NT2/D1 (cell line): ENCODE data around the gene SCAMP3.
"Not testable (repeated sequence)": the region's sequence is repeated elsewhere in the genome, so short reads cannot be mapped to it uniquely, and the experiment has no call there.

Experiments used
- DNase-seq: peaks from one replicate; pipeline ENCODE4 v3.0.0-alpha.2; 2011; ENCODE audit warnings: low read depth, low spot score
- H3K27me3 ChIP-seq: 2 replicates; pipeline ENCODE4 v1.6.0; 2011; ENCODE audit warnings: mild to moderate bottlenecking; ENCODE audit not compliant: insufficient read length, insufficient read depth
- H3K36me3 ChIP-seq: 2 replicates; pipeline ENCODE4 v1.6.1; 2011; ENCODE audit warnings: mild to moderate bottlenecking, low read length, mixed read lengths; ENCODE audit not compliant: insufficient read depth, insufficient read length
- H3K4me1 ChIP-seq: 2 replicates; pipeline ENCODE4 v1.5.1; 2011; ENCODE audit not compliant: insufficient read depth, insufficient read length
- H3K4me3 ChIP-seq: 2 replicates; pipeline ENCODE4 v1.5.1; 2011; ENCODE audit warnings: low read depth; ENCODE audit not compliant: insufficient read length
- H3K9ac ChIP-seq: 2 replicates; pipeline ENCODE4 v1.6.0; 2011; ENCODE audit warnings: low read depth; ENCODE audit not compliant: insufficient read length
- H3K9me3 ChIP-seq: 2 replicates; pipeline ENCODE4 v1.5.1; 2011; ENCODE audit warnings: mild to moderate bottlenecking, low read length; ENCODE audit not compliant: insufficient read depth
- SUZ12 ChIP-seq: IDR thresholded peaks from 2 replicates; pipeline ENCODE4 v1.6.1; 2011; ENCODE audit not compliant: insufficient read length, insufficient read depth; ENCODE audit errors: extremely low read depth
- YY1 ChIP-seq: IDR thresholded peaks from 2 replicates; pipeline ENCODE4 v1.6.1; 2011; ENCODE audit not compliant: insufficient read length, insufficient read depth
- ZNF274 ChIP-seq: IDR thresholded peaks from 2 replicates; pipeline ENCODE4 v1.6.1; 2011; ENCODE audit warnings: mild to moderate bottlenecking, low read depth, low read length

The SCAMP3 gene

DNA sequence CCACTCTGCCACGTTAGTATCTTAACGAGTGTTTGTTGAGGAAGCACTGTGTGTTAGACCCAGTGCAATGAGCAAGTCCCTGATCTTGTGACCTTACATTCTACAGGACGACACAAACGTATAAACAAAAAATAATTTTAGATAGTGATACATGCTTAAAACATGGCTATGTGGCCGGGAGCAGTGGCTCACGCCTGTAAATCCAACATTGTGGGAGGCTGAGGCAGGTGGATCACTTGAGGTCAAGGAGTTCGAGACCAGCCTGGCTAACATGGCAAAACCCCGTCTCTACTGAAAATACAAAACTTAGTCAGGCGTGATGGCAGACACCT, 34.1 kb downstream of the SCAMP3 start:
- Histone ChIP-seq H3K4me1 (peaks cover 5% of the 10 kb centered on the region), H3K36me3 (peaks cover 25% of the 10 kb centered on the region), H3K27me3 (no peaks in the 10 kb centered on the region), H3K9ac (peak overlapping the region; percentile 92), H3K9me3 (no peaks in the 10 kb centered on the region), H3K4me3 (peak overlapping the region; percentile 48)
- no peak for DNase-seq
- TF ChIP-seq ZNF274 (no peak), YY1 (no peak), SUZ12 (no peak)

DNA sequence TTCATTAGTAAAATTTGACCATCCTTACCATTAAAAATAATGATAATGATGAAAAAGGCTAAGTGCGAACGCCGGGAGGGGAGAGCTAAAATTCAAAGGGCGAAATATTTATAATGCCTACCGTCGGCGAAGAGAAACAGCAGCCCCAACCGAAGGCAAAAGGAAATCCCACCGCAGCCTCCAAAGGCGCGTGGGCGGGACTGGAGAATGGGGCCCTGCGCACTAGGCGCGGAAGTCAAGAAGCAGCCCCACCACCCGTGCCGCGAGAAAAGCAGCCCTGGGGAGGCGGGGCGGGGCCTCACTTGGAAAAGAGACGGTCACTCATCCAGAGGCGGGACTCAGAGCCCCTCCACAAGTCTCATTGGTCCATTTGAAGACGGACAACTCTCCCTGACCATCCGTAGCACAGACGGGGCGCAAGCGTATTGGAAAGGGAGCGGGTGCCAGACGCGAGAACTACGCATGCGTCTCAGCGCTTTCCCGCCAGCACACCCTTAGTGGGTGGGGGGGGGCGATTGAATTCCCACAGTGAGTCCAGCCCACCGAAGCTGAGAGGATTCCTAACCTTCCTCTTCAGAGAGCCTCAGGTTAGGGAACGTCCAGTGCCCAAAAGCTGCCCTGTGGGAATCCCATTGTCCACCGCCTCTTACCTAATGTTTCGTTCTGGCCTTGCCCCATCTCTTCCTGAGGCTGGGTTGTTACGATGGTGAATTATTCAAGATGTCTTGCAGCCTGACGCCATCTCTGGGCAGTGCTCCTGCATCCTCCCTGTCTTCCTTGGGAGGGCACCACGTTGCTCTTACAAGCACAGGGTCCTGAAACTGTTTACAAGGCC, 34.7 kb downstream of the SCAMP3 start:
- DNase-seq = peak; percentile 100
- peaks cover 23% of the 10 kb centered on the region for H3K36me3 ChIP-seq
- H3K4me1 ChIP-seq = peaks cover 5% of the 10 kb centered on the region
- H3K9ac ChIP-seq = peak overlapping the region; percentile 97
- H3K9me3 ChIP-seq = no peaks in the 10 kb centered on the region
- peak overlapping the region; percentile 86 for H3K4me3 ChIP-seq
- H3K27me3 ChIP-seq = no peaks in the 10 kb centered on the region
- TF ChIP-seq YY1 (peak; percentile 31), SUZ12 (no peak), ZNF274 (no peak)

DNA sequence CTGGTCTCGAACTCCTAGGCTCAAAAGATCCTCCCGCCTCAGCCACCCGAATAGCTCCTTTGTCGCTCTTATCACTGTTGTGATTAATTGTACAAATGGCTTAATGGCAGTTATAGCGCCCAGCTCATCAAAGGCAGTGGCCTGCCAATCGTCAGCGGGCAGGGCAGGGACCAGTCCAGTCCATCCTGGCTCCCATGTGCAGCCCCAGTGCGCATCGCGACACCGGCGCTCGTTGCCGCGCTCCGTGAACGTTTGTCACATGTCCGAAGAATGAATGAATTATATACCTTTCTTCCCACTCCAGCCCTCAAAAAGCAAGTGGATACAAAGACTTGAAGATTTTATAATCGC, 35.3 kb downstream of the SCAMP3 start:
- Histone ChIP-seq H3K27me3 (no peaks in the 10 kb centered on the region), H3K4me1 (peaks cover 5% of the 10 kb centered on the region), H3K4me3 (peak overlapping the region; percentile 86), H3K9ac (peak overlapping the region; percentile 97), H3K9me3 (no peaks in the 10 kb centered on the region), H3K36me3 (peaks cover 22% of the 10 kb centered on the region)
- no peak for DNase-seq
- no peak for TF ChIP-seq ZNF274
- no peak for TF ChIP-seq SUZ12
- no peak for TF ChIP-seq YY1

DNA sequence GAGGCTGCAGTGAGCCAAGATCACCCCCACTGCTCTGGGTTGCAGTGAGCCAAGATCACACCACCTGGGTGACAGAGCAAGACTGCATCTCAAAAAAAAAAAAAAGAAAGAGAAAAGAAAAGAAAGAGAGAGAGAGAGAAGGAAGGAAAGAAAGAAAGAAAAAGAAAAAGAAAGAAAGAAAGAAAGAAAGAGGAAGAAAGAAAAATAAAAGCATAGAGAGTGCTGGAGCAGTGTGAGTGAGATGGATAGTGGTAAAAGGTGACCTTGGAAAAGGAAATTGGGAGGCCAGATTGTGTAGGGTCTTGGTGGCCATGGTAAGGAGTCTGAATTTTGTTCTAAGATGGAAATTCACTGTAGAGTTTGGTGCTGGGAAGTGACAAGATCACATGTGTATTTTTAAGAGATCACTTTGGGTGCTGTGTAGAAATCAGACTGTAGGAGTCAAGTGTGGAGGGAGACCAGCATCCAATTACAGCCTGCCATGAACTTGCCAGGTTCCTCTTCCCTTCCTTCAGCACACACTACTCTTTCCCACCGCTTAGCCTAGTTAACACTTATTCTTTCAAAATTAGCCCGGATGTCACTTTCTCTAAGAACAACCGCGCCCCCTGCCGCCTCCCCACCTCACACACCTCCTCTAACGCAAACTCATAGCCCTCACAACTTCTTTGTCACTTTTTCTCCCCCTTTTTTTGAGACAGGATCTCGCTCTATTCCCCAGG, 35.8 kb downstream of the SCAMP3 start:
- Histone ChIP-seq H3K36me3 (peaks cover 24% of the 10 kb centered on the region), H3K4me1 (peaks cover 5% of the 10 kb centered on the region), H3K9ac (peak overlapping the region; percentile 97), H3K9me3 (no peaks in the 10 kb centered on the region), H3K27me3 (no peaks in the 10 kb centered on the region), H3K4me3 (peak overlapping the region; percentile 86)
- peak; percentile 87 for DNase-seq
- TF ChIP-seq SUZ12 (no peak), ZNF274 (no peak), YY1 (no peak)

DNA sequence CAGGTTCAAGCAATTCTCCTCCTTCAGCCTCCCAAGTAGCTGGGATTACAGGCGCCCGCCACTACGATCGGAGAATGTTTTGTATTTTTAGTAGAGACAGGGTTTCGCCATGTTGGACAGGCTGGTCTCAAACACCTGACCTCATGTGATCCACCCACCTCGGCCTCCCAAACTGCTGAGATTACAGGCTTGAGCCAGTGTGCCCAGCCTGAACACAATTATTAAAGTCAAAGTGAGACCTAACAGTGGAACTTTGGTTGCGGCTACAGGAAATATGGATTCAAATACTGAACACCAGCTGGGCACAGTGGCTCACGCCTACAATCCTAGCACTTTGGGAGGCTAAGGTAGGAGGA, 36.8 kb downstream of the SCAMP3 start:
- not testable (repeated sequence) for DNase-seq, H3K27me3 ChIP-seq, H3K9me3 ChIP-seq, H3K4me1 ChIP-seq
- peak overlapping the region; percentile 17 for H3K4me3 ChIP-seq
- peak overlapping the region; percentile 81 for H3K9ac ChIP-seq
- peaks cover 28% of the 10 kb centered on the region for H3K36me3 ChIP-seq

DNA sequence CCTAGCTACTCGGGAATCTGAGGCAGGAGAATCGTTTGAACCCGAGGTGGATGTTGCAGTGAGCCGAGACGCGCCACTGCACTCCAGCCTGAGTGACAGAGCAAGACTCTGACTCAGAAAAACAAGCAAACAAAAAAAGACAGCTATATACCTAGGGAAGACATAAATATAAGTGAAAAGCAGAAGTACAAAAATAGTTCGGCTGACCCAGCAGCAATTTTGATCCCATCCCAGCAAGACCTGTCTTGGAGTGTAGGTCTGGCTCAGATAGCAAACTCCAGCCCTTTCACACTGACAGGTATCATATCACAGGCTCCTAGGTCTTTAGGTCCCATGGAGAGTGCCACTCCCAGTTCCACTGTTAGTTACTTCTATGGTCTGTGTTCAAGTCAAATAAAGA, 39.1 kb downstream of the SCAMP3 start:
- H3K4me1 ChIP-seq = peaks cover 5% of the 10 kb centered on the region
- no peaks in the 10 kb centered on the region for H3K9me3 ChIP-seq
- no peak for DNase-seq
- TF ChIP-seq ZNF274 = no peak
- TF ChIP-seq YY1 = no peak
- TF ChIP-seq SUZ12 = no peak
- no peak overlapping the region for H3K9ac ChIP-seq
- H3K36me3 ChIP-seq = peaks cover 28% of the 10 kb centered on the region
- H3K4me3 ChIP-seq = no peak overlapping the region
- H3K27me3 ChIP-seq = no peaks in the 10 kb centered on the region

DNA sequence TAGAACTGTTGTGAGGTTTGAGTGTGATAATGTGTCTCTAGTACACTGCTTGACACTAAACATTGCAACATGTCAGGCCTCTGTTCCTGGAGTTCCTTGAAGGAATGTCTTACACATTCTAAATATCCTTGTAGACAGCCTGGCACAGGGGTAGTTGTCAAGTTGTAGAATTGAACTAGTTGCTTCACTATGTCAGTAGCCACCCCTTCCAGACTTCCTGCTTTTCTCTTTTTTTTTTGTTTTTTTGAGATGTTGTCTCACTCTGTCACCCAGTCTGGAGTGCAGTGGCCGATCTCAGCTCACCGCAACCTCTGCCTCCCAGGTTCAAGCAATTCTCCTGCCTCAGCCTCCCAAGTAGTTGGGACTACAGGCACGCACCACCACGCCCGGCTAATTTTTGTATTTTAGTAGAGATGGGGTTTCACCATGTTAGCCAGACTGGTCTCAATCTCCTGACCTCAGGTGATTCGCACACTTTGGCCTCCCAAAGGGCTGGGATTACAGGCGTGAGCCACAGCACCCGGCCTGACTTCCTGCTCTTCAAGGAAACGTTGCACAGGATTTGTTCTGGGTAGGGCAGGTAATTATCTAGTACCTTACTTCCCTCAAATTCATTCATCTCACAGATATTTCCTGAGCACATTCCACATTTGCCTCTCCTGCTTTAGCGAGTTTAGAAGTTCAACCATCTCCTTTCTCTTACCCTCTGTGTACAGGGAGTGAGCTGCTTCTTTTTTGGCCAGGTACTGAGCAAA, 41.8 kb downstream of the SCAMP3 start:
- not testable (repeated sequence) for H3K9ac ChIP-seq, H3K27me3 ChIP-seq, H3K4me1 ChIP-seq, H3K9me3 ChIP-seq, H3K4me3 ChIP-seq, DNase-seq
- peaks cover 44% of the 10 kb centered on the region for H3K36me3 ChIP-seq
